ENCODE results near the gene AGAP1.

The AGAP1 gene

GRCh38 chr2:235609746-235610145, 115.9 kb downstream of the AGAP1 start:
- TF ChIP-seq POLR2AphosphoS5 (IDR thresholded peaks at IDR 0.05; ENCODE audit: low read depth, low read length) (no peak), SIN3A (IDR thresholded peaks at IDR 0.05; ENCODE audit: borderline replicate concordance, insufficient read depth, low read length) (no peak)

GRCh38 chr2:235610696-235611257, 116.9 kb downstream of the AGAP1 start:
- TF ChIP-seq SIN3A (IDR thresholded peaks at IDR 0.05; ENCODE audit: borderline replicate concordance, insufficient read depth, low read length), result no peak
- no peak for TF ChIP-seq POLR2AphosphoS5 (IDR thresholded peaks at IDR 0.05; ENCODE audit: low read depth, low read length)
- no peak for TF ChIP-seq REST (IDR thresholded peaks at IDR 0.05; ENCODE audit: insufficient read depth in 1 of 2, low read depth in 2 of 2, low read length in 2 of 2)
- no peak for TF ChIP-seq TAF1 (IDR thresholded peaks at IDR 0.05; ENCODE audit: borderline replicate concordance, insufficient read depth, low read length)
- no peak for TF ChIP-seq FOXP2 (optimal IDR thresholded peaks at IDR 0.05; ENCODE audit: borderline replicate concordance, extremely low read depth, extremely low read length, insufficient read depth)

GRCh38 chr2:235611349-235611748, 117.5 kb downstream of the AGAP1 start:
- TF ChIP-seq REST (IDR thresholded peaks at IDR 0.05; ENCODE audit: insufficient read depth in 1 of 2, low read depth in 2 of 2, low read length in 2 of 2) (no peak), POLR2AphosphoS5 (IDR thresholded peaks at IDR 0.05; ENCODE audit: low read depth, low read length) (no peak), FOXP2 (optimal IDR thresholded peaks at IDR 0.05; ENCODE audit: borderline replicate concordance, extremely low read depth, extremely low read length, insufficient read depth) (no peak), TAF1 (IDR thresholded peaks at IDR 0.05; ENCODE audit: borderline replicate concordance, insufficient read depth, low read length) (no peak), SIN3A (IDR thresholded peaks at IDR 0.05; ENCODE audit: borderline replicate concordance, insufficient read depth, low read length) (no peak)

GRCh38 chr2:235611756-235612155, 117.9 kb downstream of the AGAP1 start:
- TF ChIP-seq TAF1 (IDR thresholded peaks at IDR 0.05; ENCODE audit: borderline replicate concordance, insufficient read depth, low read length) (no peak), FOXP2 (optimal IDR thresholded peaks at IDR 0.05; ENCODE audit: borderline replicate concordance, extremely low read depth, extremely low read length, insufficient read depth) (no peak), SIN3A (IDR thresholded peaks at IDR 0.05; ENCODE audit: borderline replicate concordance, insufficient read depth, low read length) (no peak), REST (IDR thresholded peaks at IDR 0.05; ENCODE audit: insufficient read depth in 1 of 2, low read depth in 2 of 2, low read length in 2 of 2) (no peak), POLR2AphosphoS5 (IDR thresholded peaks at IDR 0.05; ENCODE audit: low read depth, low read length) (no peak)

GRCh38 chr2:235612181-235612950, 118.5 kb downstream of the AGAP1 start:
- TF ChIP-seq FOXP2 (optimal IDR thresholded peaks at IDR 0.05; ENCODE audit: borderline replicate concordance, extremely low read depth, extremely low read length, insufficient read depth) (no peak), REST (IDR thresholded peaks at IDR 0.05; ENCODE audit: insufficient read depth in 1 of 2, low read depth in 2 of 2, low read length in 2 of 2) (no peak), POLR2AphosphoS5 (IDR thresholded peaks at IDR 0.05; ENCODE audit: low read depth, low read length) (no peak), TAF1 (IDR thresholded peaks at IDR 0.05; ENCODE audit: borderline replicate concordance, insufficient read depth, low read length) (no peak), SIN3A (IDR thresholded peaks at IDR 0.05; ENCODE audit: borderline replicate concordance, insufficient read depth, low read length) (no peak)
